Activated CD8-positive, alpha-beta T cell treated with anti-CD3 and anti-CD28 coated beads for 36 hours (primary cell): ENCODE data around the gene NSMF. TPM values are rescaled to one million over a fixed set of nuclear protein-coding genes. Genes with fewer than 3 reads are reported as not detected.

Experiments
- ATAC-seq: fragments of 200-7000 bp; cut with Tn5 transposase; one replicate; pipeline ENCODE4 v1.10.0; 2021; ENCODE audit warnings: mild to moderate bottlenecking, moderate library complexity
- CTCF ChIA-PET: fragments of 350-600 bp; sonication (Branson Sonifier 250); formaldehyde crosslinking; loops from one replicate; lab custom pipeline; 2021; ENCODE audit warnings: antibody characterized with exemption; lab: Charles Lee
- POLR2A ChIA-PET: fragments of 350-600 bp; sonication (Branson Sonifier 250); formaldehyde crosslinking; loops from one replicate; lab custom pipeline; 2021; ENCODE audit warnings: antibody characterized with exemption; lab: Charles Lee
- DNase-seq: peaks from one replicate; pipeline ENCODE4 v3.0.0-alpha.2; 2020
- H3K27ac Mint-ChIP-seq: one replicate; pipeline ENCODE4 v1.8.0; 2021; ENCODE audit warnings: mild to moderate bottlenecking, mixed read lengths
- H3K27me3 Mint-ChIP-seq: one replicate; pipeline ENCODE4 v1.8.0; 2021; ENCODE audit warnings: mixed read lengths
- H3K36me3 Mint-ChIP-seq: one replicate; pipeline ENCODE4 v1.8.0; 2021; ENCODE audit warnings: low read depth, mixed read lengths
- H3K4me1 Mint-ChIP-seq: one replicate; pipeline ENCODE4 v1.8.0; 2021; ENCODE audit warnings: low read depth, mixed read lengths
- H3K4me3 Mint-ChIP-seq: one replicate; pipeline ENCODE4 v1.8.0; 2021; ENCODE audit warnings: mild to moderate bottlenecking, moderate library complexity, mixed read lengths
- H3K9me3 Mint-ChIP-seq: one replicate; pipeline ENCODE4 v1.8.0; 2021; ENCODE audit warnings: mixed read lengths
- CTCF ChIP-seq: fragments of 200-600 bp; IDR thresholded peaks from one replicate; pipeline ENCODE4 v1.8.0; 2022; ENCODE audit warnings: antibody characterized with exemption, mild to moderate bottlenecking
- intact Hi-C: fragments of 100-400 bp; cut with micrococcal nuclease; formaldehyde crosslinking; loops from one replicate; pipeline ENCODE4 v1.10.0; 2022
- total RNA-seq, 2 experiments: library from RNA; stranded (reverse); gene quantifications; one replicate each; pipeline ENCODE4 v1.2.3, GENCODE V29; 2021

Gene NSMF
- total RNA-seq, 2 experiments from 2014 or later = 112 to 116 TPM

- Mint-ChIP-seq H3K9me3 (no peaks in the 10 kb centered on the region), H3K27ac (peak overlapping the region; percentile 57), H3K27me3 (peaks cover 1% of the 10 kb centered on the region), H3K4me1 (peaks cover 33% of the 10 kb centered on the region), H3K4me3 (no peak overlapping the region), H3K36me3 (peaks cover 42% of the 10 kb centered on the region)
- ATAC-seq (no peak), DNase-seq (peak; percentile 66)
- ChIA-PET CTCF (no interaction called here), POLR2A (interaction anchor here (0.9 kb wide), 1 partner anchor 28 kb away, joined by 4 read pairs; the partner anchor contains the start of gene EXD3)
- no peak for TF ChIP-seq CTCF
- intact Hi-C loops = no loop called here
Observed at GRCh38 chr9:137449931-137450538, 9.1 kb downstream of the NSMF start.

GRCh38 chr9:137449081-137449844 is 9.9 kb downstream of the NSMF start:
- peaks cover 34% of the 10 kb centered on the region for H3K36me3 Mint-ChIP-seq
- peaks cover 4% of the 10 kb centered on the region for H3K27me3 Mint-ChIP-seq
- H3K4me1 Mint-ChIP-seq = peaks cover 31% of the 10 kb centered on the region
- no peaks in the 10 kb centered on the region for H3K9me3 Mint-ChIP-seq
- TF ChIP-seq CTCF = no peak
- intact Hi-C loops = no loop called here
- H3K27ac Mint-ChIP-seq = no peak overlapping the region
- DNase-seq (no peak), ATAC-seq (no peak)
- ChIA-PET POLR2A (interaction anchor here (0.9 kb wide), 1 partner anchor 27 kb away, joined by 4 read pairs; the partner anchor contains the start of gene EXD3), CTCF (interaction anchor here (0.6 kb wide), 1 partner anchor 26 kb away, joined by 3 read pairs; the partner anchor contains the start of genes EXD3 and NOXA1)
- no peak overlapping the region for H3K4me3 Mint-ChIP-seq

- peaks cover 28% of the 10 kb centered on the region for H3K4me1 Mint-ChIP-seq
- ATAC-seq (no peak), DNase-seq (no peak)
- POLR2A ChIA-PET = no interaction called here
- intact Hi-C loops = no loop called here
- H3K9me3 Mint-ChIP-seq = no peaks in the 10 kb centered on the region
- H3K4me3 Mint-ChIP-seq = no peak overlapping the region
- H3K27me3 Mint-ChIP-seq = peaks cover 7% of the 10 kb centered on the region
- CTCF ChIA-PET = no interaction called here
- peak overlapping the region; percentile 49 for H3K27ac Mint-ChIP-seq
- no peak for TF ChIP-seq CTCF
- peaks cover 31% of the 10 kb centered on the region for H3K36me3 Mint-ChIP-seq
Observed at GRCh38 chr9:137448602-137448962, 10.6 kb downstream of the NSMF start.

- Mint-ChIP-seq H3K4me3 (no peak overlapping the region), H3K27me3 (peaks cover 10% of the 10 kb centered on the region), H3K4me1 (peaks cover 25% of the 10 kb centered on the region), H3K27ac (no peak overlapping the region), H3K9me3 (no peaks in the 10 kb centered on the region), H3K36me3 (peaks cover 27% of the 10 kb centered on the region)
- intact Hi-C loops = no loop called here
- ATAC-seq = no peak
- TF ChIP-seq CTCF = no peak
- POLR2A ChIA-PET = interaction anchor here (0.6 to 1.1 kb wide), 3 partner anchors 9 to 566 kb away, joined by 3 to 4 read pairs (median 3); no protein-coding TSS in a partner anchor
- DNase-seq = no peak
- CTCF ChIA-PET = interaction anchor here (1.1 kb wide), 1 partner anchor 25 kb away, joined by 3 read pairs; the partner anchor contains the start of genes EXD3 and NOXA1
Observed at GRCh38 chr9:137447722-137448601, 11.2 kb downstream of the NSMF start.
